K562 (cell line): Measurements from ENCODE around the gene AK5. TPM values are rescaled to one million over a fixed set of nuclear protein-coding genes. Genes with fewer than 3 reads are reported as not detected.

Source experiments
- ATAC-seq: fragments of 200-7000 bp; cut with Tn5 transposase; 3 replicates; pipeline ENCODE4 v1.9.1; 2020; ENCODE audit warnings: moderate library complexity
- BruUV-seq: library from RNA; stranded (reverse); fragments of 400-500 nt; replicated peaks from 2 replicates; lab custom pipeline; 2021; lab: Mats Ljungman, UMichigan
- CTCF ChIA-PET: fragments of 300-600 bp; formaldehyde crosslinking; extraction: SDS; loops from one replicate; lab custom pipeline; 2021; ENCODE audit warnings: low intra/inter-chr PET ratio; lab: Yijun Ruan, JAX
- POLR2A ChIA-PET: fragments of 300-600, 350-650 bp; sonication (Branson Sonifier 250); formaldehyde crosslinking; extraction: SDS; loops from one replicate; lab custom pipeline; 2021; ENCODE audit warnings: antibody characterized with exemption, inconsistent platforms; lab: Yijun Ruan, JAX
- DNase-seq, 4 experiments: peaks; one replicate each; pipeline versions ENCODE4 v3.0.0 to v3.0.0-alpha.2; 2011 to 2018; ENCODE audit warnings: low spot score in 3 of 4, mixed read lengths in 3 of 4; ENCODE audit errors: extremely low read depth in 1 of 4
- FAIRE-seq: peaks from 2 replicates; lab custom pipeline; 2011; peaks lifted over from hg19 to GRCh38; lab: Jason Lieb, UNC
- H2AFZ ChIP-seq: 2 replicates; pipeline ENCODE4 v1.6.0; 2011; ENCODE audit warnings: low read depth, low read length, control low read depth, inconsistent platforms
- H3K27ac ChIP-seq: fragments of 200-600 bp; 3 replicates; pipeline ENCODE4 v1.8.0; 2011; ENCODE audit warnings: low read depth, mild to moderate bottlenecking, control low read depth, inconsistent platforms, low read length, moderate library complexity, mixed read lengths; ENCODE audit errors: extremely low read depth
- H3K27me3 ChIP-seq, 2 experiments: fragments of 300-600 bp in 1 of 2; 2 replicates in 1 of 2; 3 replicates in 1 of 2; pipeline versions ENCODE4 v1.6.0 to v1.8.0; 2011; ENCODE audit warnings: inconsistent platforms in 2 of 2, low read length in 2 of 2, mild to moderate bottlenecking in 1 of 2, mixed read lengths in 1 of 2, moderate library complexity in 1 of 2; ENCODE audit not compliant: control insufficient read depth in 2 of 2, insufficient read depth in 2 of 2
- H3K36me3 ChIP-seq: fragments of 300-600 bp; 3 replicates; pipeline ENCODE4 v1.8.0; 2011; ENCODE audit warnings: mild to moderate bottlenecking, low read length, inconsistent platforms; ENCODE audit not compliant: control insufficient read depth, insufficient read depth
- H3K4me1 ChIP-seq, 2 experiments: fragments of 200-600 bp in 1 of 2; replicated peaks in 1 of 2; 2 replicates in 1 of 2; 3 replicates in 1 of 2; pipeline versions ENCODE4 v1.5.1 to v1.8.0; 2011; ENCODE audit warnings: inconsistent platforms in 2 of 2, low read length in 2 of 2, mild to moderate bottlenecking in 1 of 2, mixed read lengths in 1 of 2, moderate library complexity in 1 of 2; ENCODE audit not compliant: control insufficient read depth in 2 of 2, insufficient read depth in 2 of 2
- H3K4me2 ChIP-seq: 2 replicates; pipeline ENCODE4 v1.6.1; 2011; ENCODE audit warnings: low read length, control low read depth, inconsistent platforms, mixed read lengths; ENCODE audit not compliant: insufficient read depth
- H3K4me3 ChIP-seq: fragments of 200-600 bp; sonication (generic), shearing (Covaris generic); 2 replicates; pipeline ENCODE4 v1.5.1; 2016; ENCODE audit warnings: control low read depth, inconsistent platforms
- H3K79me2 ChIP-seq: fragments of 200-600 bp; 3 replicates; pipeline ENCODE4 v1.8.0; 2011; ENCODE audit warnings: low read length, inconsistent platforms; ENCODE audit not compliant: control insufficient read depth, insufficient read depth
- H3K9ac ChIP-seq, 2 experiments: 2 replicates each; pipeline versions ENCODE4 v1.6.0 to v1.6.1; 2011; ENCODE audit warnings: low read depth in 2 of 2, low read length in 2 of 2, control low read depth in 1 of 2, inconsistent platforms in 1 of 2, mild to moderate bottlenecking in 1 of 2, mixed read lengths in 1 of 2; ENCODE audit not compliant: insufficient read depth in 1 of 2
- H3K9me1 ChIP-seq: one replicate; pipeline ENCODE4 v1.6.0; 2011; ENCODE audit warnings: inconsistent platforms, mild to moderate bottlenecking, low read length, moderate library complexity; ENCODE audit not compliant: control insufficient read depth, insufficient read depth
- H3K9me3 ChIP-seq: replicated peaks from 2 replicates; pipeline ENCODE4 v1.5.1; 2011; ENCODE audit warnings: low read depth, low read length, inconsistent platforms; ENCODE audit not compliant: control insufficient read depth, insufficient read depth
- H4K20me1 ChIP-seq: replicated peaks from 2 replicates; pipeline ENCODE4 v1.6.1; 2011; ENCODE audit warnings: low read length, inconsistent platforms, mixed read lengths; ENCODE audit not compliant: control insufficient read depth, insufficient read depth
- BRCA1 ChIP-seq, 2 experiments: fragments of 450-650 bp in 1 of 2; sonication (generic) in 1 of 2; formaldehyde crosslinking in 1 of 2; IDR thresholded peaks; 2 replicates each; pipeline versions ENCODE4 v1.5.0 to v1.6.1; 2017 to 2020; ENCODE audit warnings: mild to moderate bottlenecking in 1 of 2, missing genetic modification reagents in 1 of 2
- BRF2 ChIP-seq: IDR thresholded peaks from 3 replicates; pipeline ENCODE4 v1.6.1; 2011; ENCODE audit warnings: borderline replicate concordance, mild to moderate bottlenecking; ENCODE audit not compliant: insufficient read length, insufficient read depth
- LARP7 ChIP-seq: fragments of 450-650 bp; IDR thresholded peaks from 2 replicates; pipeline ENCODE4 v1.6.1; 2016
- MEF2D ChIP-seq: conservative IDR thresholded peaks from 2 replicates; pipeline ENCODE4 v1.6.1; 2016; ENCODE audit warnings: low read depth, missing genetic modification characterization, missing compliant biosample characterization
- NELFE ChIP-seq: IDR thresholded peaks from 2 replicates; pipeline ENCODE4 v1.6.1; 2011; ENCODE audit warnings: mild to moderate bottlenecking; ENCODE audit not compliant: insufficient read depth, insufficient read length
- PML ChIP-seq: IDR thresholded peaks from 2 replicates; pipeline ENCODE4 v1.6.1; 2012; ENCODE audit warnings: low read length, inconsistent platforms
- SETDB1 ChIP-seq: IDR thresholded peaks from one replicate; pipeline ENCODE4 v1.6.1; 2012; ENCODE audit warnings: low read length, control low read depth, inconsistent platforms
- SRSF1 ChIP-seq: fragments of 200-400 bp; formaldehyde crosslinking; IDR thresholded peaks from 2 replicates; pipeline ENCODE4 v1.6.1; 2017; ENCODE audit warnings: mild to moderate bottlenecking, low read depth, low read length, moderate library complexity
- U2AF1 ChIP-seq: fragments of 200-400 bp; formaldehyde crosslinking; optimal IDR thresholded peaks from 2 replicates; pipeline ENCODE3; 2017; ENCODE audit warnings: mild to moderate bottlenecking, low read depth, low read length, moderate library complexity
- ZNF133 ChIP-seq: fragments of 250-450 bp; sonication (Bioruptor Pico); IDR thresholded peaks from 2 replicates; pipeline ENCODE4 v1.4.0; 2020; ENCODE audit warnings: mild to moderate bottlenecking
- ZNF263 ChIP-seq: sonication (generic); formaldehyde crosslinking; IDR thresholded peaks from 2 replicates; pipeline ENCODE4 v1.8.0; 2022; ENCODE audit warnings: mild to moderate bottlenecking, missing genetic modification reagents, borderline replicate concordance
- ZNF311 ChIP-seq: fragments of 250-450 bp; sonication (Bioruptor Pico); IDR thresholded peaks from 2 replicates; pipeline ENCODE4 v1.4.0; 2020; ENCODE audit warnings: mild to moderate bottlenecking, moderate library complexity
- ZNF695 ChIP-seq: fragments of 450-650 bp; formaldehyde crosslinking; IDR thresholded peaks from 2 replicates; pipeline ENCODE4 v1.4.0; 2020; ENCODE audit warnings: mild to moderate bottlenecking, moderate library complexity
- ZNF76 ChIP-seq: fragments of 250-450 bp; sonication (Bioruptor Pico); IDR thresholded peaks from 2 replicates; pipeline ENCODE4 v1.4.0; 2020; ENCODE audit warnings: mild to moderate bottlenecking, moderate library complexity, borderline replicate concordance
- ZNF780A ChIP-seq: fragments of 250-450 bp; sonication (Bioruptor Pico); IDR thresholded peaks from 2 replicates; pipeline ENCODE4 v1.5.0; 2021; ENCODE audit warnings: mild to moderate bottlenecking
- ZNF830 ChIP-seq: fragments of 250-450 bp; sonication (Bioruptor Pico); IDR thresholded peaks from 2 replicates; pipeline ENCODE4 v1.5.0; 2021; ENCODE audit warnings: mild to moderate bottlenecking
- WGBS: fragments of 100-300 bp; shearing (Covaris generic); methylation state at CpG from one replicate; pipeline ENCODE4 v1.1.6; 2016; ENCODE audit warnings: low coverage, mixed read lengths; ENCODE audit not compliant: insufficient coverage; ENCODE audit errors: missing lambda C conversion rate; 5-methylcytosine and 5-hydroxymethylcytosine counted together
- in situ Hi-C: fragments of 300-500 bp; cut with MboI; formaldehyde crosslinking; loops from 4 replicates; pipeline ENCODE4 v1.15.0; 2018; ENCODE audit warnings: inconsistent platforms, mixed read lengths
- intact Hi-C: fragments of 100-400 bp; cut with micrococcal nuclease; formaldehyde crosslinking; loops from 2 replicates; pipeline ENCODE4 v1.14.2; 2022
- polyA plus RNA-seq, 8 experiments: library from polyadenylated mRNA; depleted of rRNA in 4 of 8; stranded (reverse) in 5 of 8; unstranded in 3 of 8; fragments of >200 nt; fragmentation: Nextera tagmentation in 2 of 8; fragmentation: Illumina TruSeq in 1 of 8; extraction: Ambion mirVana in 2 of 8; extraction: Trizol in 1 of 8; gene quantifications; 2 replicates each; pipeline versions ENCODE4 v1.2.1 to v1.2.3, GENCODE V29; 2011 to 2014; ENCODE audit warnings: inconsistent platforms in 1 of 8, missing spikeins in 1 of 8
- total RNA-seq, 7 experiments: library from RNA; depleted of rRNA in 6 of 7; stranded (reverse); fragments of >200 nt in 6 of 7; fragmentation: Illumina TruSeq in 2 of 7; extraction: Trizol in 2 of 7; gene quantifications; 2 replicates each; pipeline versions ENCODE4 v1.2.1 to v1.2.3, GENCODE V29; 2011 to 2021; ENCODE audit warnings: low replicate concordance in 1 of 7

Gene AK5
- total and polyA plus RNA-seq, 9 of the 15 experiments (the other 6 are each of a cell fraction or from before 2014, with no cell fraction given) = 0.06 TPM; not detected in 8

DNA sequence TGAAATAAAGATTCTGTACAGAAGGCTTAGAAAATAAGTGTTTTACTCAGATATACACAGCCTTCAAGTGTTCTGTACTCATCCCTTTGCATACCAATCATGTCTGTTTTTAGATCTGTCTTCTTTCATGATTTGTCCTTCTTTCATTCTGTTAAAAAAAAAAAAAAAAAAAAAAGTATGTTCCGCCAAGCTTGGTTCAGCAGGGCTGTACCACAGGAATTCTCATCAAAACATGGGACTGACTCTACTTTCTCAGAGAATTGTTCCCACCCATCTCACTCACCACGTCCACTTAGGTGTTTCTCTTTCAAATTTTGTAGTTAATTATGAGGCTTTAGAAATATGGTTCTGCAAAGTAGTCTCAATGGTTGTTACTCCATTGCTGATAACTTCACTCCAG, 119.0 kb downstream of the AK5 start:
- no peak for TF ChIP-seq U2AF1
- no peak for TF ChIP-seq BRF2
- TF ChIP-seq ZNF133 (CRISPR knock-in tag) = no peak
- TF ChIP-seq ZNF76 = no peak
- no peak for TF ChIP-seq ZNF311
- TF ChIP-seq NELFE = no peak
- TF ChIP-seq ZNF780A (CRISPR knock-in tag) = no peak
- no peak for TF ChIP-seq ZNF830 (CRISPR knock-in tag)
- TF ChIP-seq ZNF263 = no peak
- TF ChIP-seq ZNF695 (CRISPR knock-in tag) = no peak
- TF ChIP-seq BRCA1 (IDR thresholded peaks at IDR 0.05) = no peak
- no peak for TF ChIP-seq BRCA1 (CRISPR knock-in tag; IDR thresholded peaks at IDR 0.05)
- no peak for TF ChIP-seq MEF2D (tag)
- no peak for TF ChIP-seq PML
- TF ChIP-seq SETDB1 = no peak
- TF ChIP-seq SRSF1 = no peak
- TF ChIP-seq LARP7 = no peak
- no peak overlapping the region for H3K4me3 ChIP-seq
- no peaks in the 10 kb centered on the region for H3K9me3 ChIP-seq
- H3K36me3 ChIP-seq = no peaks in the 10 kb centered on the region
- DNase-seq (no peak), FAIRE-seq (no peak), ATAC-seq (no peak)
- 0% methylated on average over 1 of the region's 2 CpGs for WGBS
- no peak overlapping the region for H3K27ac ChIP-seq
- in situ Hi-C loops = no loop called here
- no TSS peak for BruUV-seq
- no peak overlapping the region for H3K9ac ChIP-seq
- POLR2A ChIA-PET = interaction anchor here (0.6 kb wide), 1 partner anchor 111 kb away, joined by 4 read pairs; no protein-coding TSS in a partner anchor
- intact Hi-C loops = no loop called here
- CTCF ChIA-PET = no interaction called here
- no peaks in the 10 kb centered on the region for H3K79me2 ChIP-seq
- H3K4me1 ChIP-seq = no peaks in the 10 kb centered on the region
- H3K4me2 ChIP-seq = no peak overlapping the region
- no peaks in the 10 kb centered on the region for H3K27me3 ChIP-seq
- no peak overlapping the region for H2AFZ ChIP-seq
- no peaks in the 10 kb centered on the region for H3K9me1 ChIP-seq
- no peaks in the 10 kb centered on the region for H4K20me1 ChIP-seq
